Endothelial cell of umbilical vein (primary cell): ENCODE measurements around the gene DNAJC17. TPM values are rescaled to one million over a fixed set of nuclear protein-coding genes. Genes with fewer than 3 reads are reported as not detected.

ENCODE experiments used
- BruUV-seq: library from RNA; stranded (reverse); fragments of 400-500 nt; replicated peaks from 2 replicates; lab custom pipeline; 2021; lab: Mats Ljungman, UMichigan
- CTCF ChIA-PET: fragments of 300-600, 350-600 bp; sonication (Branson Sonifier 250); formaldehyde crosslinking; loops from one replicate; lab custom pipeline; 2021; ENCODE audit warnings: antibody characterized with exemption, inconsistent platforms; lab: Charles Lee
- POLR2A ChIA-PET: fragments of 300-600, 350-600 bp; sonication (Branson Sonifier 250); formaldehyde crosslinking; loops from one replicate; lab custom pipeline; 2021; ENCODE audit warnings: antibody characterized with exemption, inconsistent platforms; lab: Charles Lee
- DNase-seq: peaks from one replicate; pipeline ENCODE4 v3.0.0-alpha.2; 2011; ENCODE audit warnings: low read depth, low spot score
- FAIRE-seq: peaks from 2 replicates; lab custom pipeline; 2011; peaks lifted over from hg19 to GRCh38; lab: Jason Lieb, UNC
- H2AFZ ChIP-seq: 2 replicates; pipeline ENCODE4 v1.6.0; 2012; ENCODE audit warnings: low read depth, low read length, control low read depth, inconsistent platforms
- H3K27ac ChIP-seq: 2 replicates; pipeline ENCODE4 v1.5.1; 2011; ENCODE audit warnings: low read depth, mild to moderate bottlenecking, control low read depth, low read length, moderate library complexity; ENCODE audit not compliant: insufficient read depth
- H3K27me3 ChIP-seq, 2 experiments: 2 replicates each; pipeline versions ENCODE4 v1.6.0 to v1.6.1; 2011; ENCODE audit warnings: low read length in 2 of 2, mixed read lengths in 1 of 2; ENCODE audit not compliant: control insufficient read depth in 2 of 2, insufficient read depth in 2 of 2
- H3K36me3 ChIP-seq, 2 experiments: 2 replicates in 1 of 2; 3 replicates in 1 of 2; pipeline ENCODE4 v1.5.1; 2011; ENCODE audit warnings: low read length in 2 of 2, mild to moderate bottlenecking in 1 of 2, moderate library complexity in 1 of 2; ENCODE audit not compliant: control insufficient read depth in 2 of 2, insufficient read depth in 2 of 2; ENCODE audit errors: extremely low read depth in 1 of 2
- H3K4me1 ChIP-seq: 3 replicates; pipeline ENCODE4 v1.5.1; 2011; ENCODE audit warnings: mild to moderate bottlenecking, low read length; ENCODE audit not compliant: control insufficient read depth, insufficient read depth; ENCODE audit errors: extremely low read depth
- H3K4me2 ChIP-seq: 2 replicates; pipeline ENCODE4 v1.6.1; 2011; ENCODE audit warnings: low read length, control low read depth, mixed read lengths; ENCODE audit not compliant: insufficient read depth
- H3K4me3 ChIP-seq, 3 experiments: fragments of 200-600 bp in 1 of 3; sonication (generic), shearing (Covaris generic) in 1 of 3; replicated peaks in 1 of 3; 2 replicates each; pipeline ENCODE4 v1.5.1; 2011 to 2016; ENCODE audit warnings: control low read depth in 3 of 3, low read length in 3 of 3, mild to moderate bottlenecking in 2 of 3, inconsistent platforms in 1 of 3, low read depth in 1 of 3, moderate library complexity in 1 of 3; ENCODE audit not compliant: insufficient read depth in 1 of 3
- H3K79me2 ChIP-seq: 2 replicates; pipeline ENCODE4 v1.6.0; 2012; ENCODE audit warnings: low read length, inconsistent platforms; ENCODE audit not compliant: control insufficient read depth, insufficient read depth
- H3K9ac ChIP-seq: replicated peaks from 2 replicates; pipeline ENCODE3; 2011; ENCODE audit warnings: low read length, control low read depth; ENCODE audit not compliant: insufficient read depth; ENCODE audit errors: extremely low read depth
- H3K9me1 ChIP-seq: replicated peaks from 3 replicates; pipeline ENCODE4 v1.6.0; 2011; ENCODE audit warnings: mild to moderate bottlenecking, low read length; ENCODE audit not compliant: control insufficient read depth, insufficient read depth; ENCODE audit errors: extremely low read depth
- H3K9me3 ChIP-seq: replicated peaks from 2 replicates; pipeline ENCODE4 v1.5.1; 2012; ENCODE audit warnings: low read length, inconsistent platforms; ENCODE audit not compliant: control insufficient read depth, insufficient read depth
- H4K20me1 ChIP-seq: replicated peaks from 2 replicates; pipeline ENCODE3; 2011; ENCODE audit warnings: mild to moderate bottlenecking, low read length; ENCODE audit not compliant: control insufficient read depth, insufficient read depth; ENCODE audit errors: extremely low read depth
- CTCF ChIP-seq, 2 donors: IDR thresholded peaks; 1 replicate in 1 of 2; 2 replicates in 1 of 2; pipeline ENCODE4 v1.5.1; 2011; ENCODE audit warnings: low read length in 2 of 2, mild to moderate bottlenecking in 2 of 2, moderate library complexity in 2 of 2, control low read depth in 1 of 2, inconsistent platforms in 1 of 2, low read depth in 1 of 2; ENCODE audit not compliant: insufficient read depth in 1 of 2; ENCODE audit errors: extremely low read depth in 1 of 2
- EZH2 ChIP-seq: IDR thresholded peaks from 2 replicates; pipeline ENCODE4 v1.6.1; 2012; ENCODE audit warnings: borderline replicate concordance, low read depth, mild to moderate bottlenecking, moderate library complexity, low read length, inconsistent platforms; ENCODE audit not compliant: severe bottlenecking
- FOS ChIP-seq: IDR thresholded peaks from 2 replicates; pipeline ENCODE4 v1.6.1; 2011; ENCODE audit warnings: mild to moderate bottlenecking, low read length, moderate library complexity, borderline replicate concordance; ENCODE audit not compliant: insufficient read depth
- GATA2 ChIP-seq: IDR thresholded peaks from 2 replicates; pipeline ENCODE4 v1.7.0; 2011; ENCODE audit warnings: low read depth, mild to moderate bottlenecking, moderate library complexity, mixed read lengths, low read length; ENCODE audit not compliant: insufficient read length, insufficient read depth
- JUN ChIP-seq: IDR thresholded peaks from 2 replicates; pipeline ENCODE4 v1.6.1; 2011; ENCODE audit warnings: borderline replicate concordance, low read depth; ENCODE audit not compliant: insufficient read length, insufficient read depth
- MAX ChIP-seq: IDR thresholded peaks from 2 replicates; pipeline ENCODE4 v1.6.1; 2011; ENCODE audit not compliant: insufficient read depth, insufficient read length
- MYC ChIP-seq: IDR thresholded peaks from one replicate; pipeline ENCODE4 v1.6.1; 2011; ENCODE audit warnings: mild to moderate bottlenecking, low read depth, low read length
- POLR2A ChIP-seq: IDR thresholded peaks from 2 replicates; pipeline ENCODE4 v1.6.1; 2012; ENCODE audit warnings: low read depth, mild to moderate bottlenecking, control low read depth, low read length
- POLR2AphosphoS5 ChIP-seq: IDR thresholded peaks from 2 replicates; pipeline ENCODE4 v1.6.1; 2012; ENCODE audit warnings: low read depth, mild to moderate bottlenecking, control low read depth, low read length, moderate library complexity; ENCODE audit not compliant: insufficient read depth
- dilution Hi-C: fragments of 300-500 bp; cut with MboI; formaldehyde crosslinking; loops from one replicate; pipeline ENCODE4 v1.15.0; 2019; ENCODE audit warnings: low sequenced_read_pairs; ENCODE audit not compliant: extremely low pct_ligation_motif_present
- intact Hi-C: fragments of 100-400 bp; cut with micrococcal nuclease; formaldehyde crosslinking; loops from one replicate; pipeline ENCODE4 v1.10.0; 2022
- polyA plus RNA-seq, 4 experiments: library from polyadenylated mRNA; depleted of rRNA in 3 of 4; stranded (reverse) in 3 of 4; unstranded in 1 of 4; fragments of >200 nt; gene quantifications; 2 replicates each; pipeline versions ENCODE4 v1.2.1 to v1.2.3, GENCODE V29; 2011 to 2012; ENCODE audit warnings: missing spikeins in 1 of 4
- total RNA-seq: library from RNA; stranded (reverse); gene quantifications from 2 replicates; pipeline ENCODE4 v1.2.3, GENCODE V29; 2021

The DNAJC17 gene
- total and polyA plus RNA-seq, 2 donors (not counting 3 experiments of a cell fraction or from before 2014, with no cell fraction given) = 30.7 to 46.4 TPM

GRCh38 chr15:40829115-40829514, 21.8 kb upstream of the DNAJC17 start:
- BruUV-seq = no TSS peak
- H3K79me2 ChIP-seq = no peaks in the 10 kb centered on the region
- TF ChIP-seq GATA2 = no peak
- TF ChIP-seq JUN = no peak
- TF ChIP-seq MAX = no peak
- TF ChIP-seq MYC = no peak
- TF ChIP-seq FOS = no peak
- no peak for TF ChIP-seq POLR2AphosphoS5
- H3K36me3 ChIP-seq = no peaks in the 10 kb centered on the region
- peaks cover 7 to 14% of the 10 kb centered on the region in 2 experiments for H3K27me3 ChIP-seq
- ChIA-PET CTCF (interaction anchor here (0.8 to 2.2 kb wide), 4 partner anchors 10 to 34 kb away, joined by 3 to 11 read pairs (median 4); no protein-coding TSS in a partner anchor), POLR2A (no interaction called here)
- no peaks in the 10 kb centered on the region for H3K4me1 ChIP-seq
- no peak overlapping the region for H3K4me2 ChIP-seq
- no peak overlapping the region for H3K9ac ChIP-seq
- FAIRE-seq (no peak), DNase-seq (no peak)
- H3K4me3 ChIP-seq = no peak overlapping the region
- no peaks in the 10 kb centered on the region for H3K9me3 ChIP-seq
- dilution Hi-C loops (no loop called here), intact Hi-C loops (no loop called here)
- no peak overlapping the region for H2AFZ ChIP-seq
- H3K9me1 ChIP-seq = no peaks in the 10 kb centered on the region
- no peaks in the 10 kb centered on the region for H4K20me1 ChIP-seq
- H3K27ac ChIP-seq = no peak overlapping the region

- Histone ChIP-seq H3K9me1 (no peaks in the 10 kb centered on the region), H3K9me3 (no peaks in the 10 kb centered on the region), H3K79me2 (no peaks in the 10 kb centered on the region), H4K20me1 (no peaks in the 10 kb centered on the region), H3K4me3 (no peak within 1 kb of the TSS), H3K9ac (no peak within 1 kb of the TSS), H3K27ac (no peak within 1 kb of the TSS), H3K4me2 (no peak within 1 kb of the TSS), H2AFZ (no peak within 1 kb of the TSS), H3K27me3 (peaks cover 7 to 14% of the 10 kb centered on the region in 2 experiments), H3K36me3 (no peaks in the 10 kb centered on the region), H3K4me1 (no peaks in the 10 kb centered on the region)
- dilution Hi-C loops = no loop called here
- intact Hi-C loops = no loop called here
- ChIA-PET CTCF (interaction anchor here (0.8 to 2.2 kb wide), 7 partner anchors 11 to 64 kb away, joined by 3 to 11 read pairs (median 3); no protein-coding TSS in a partner anchor), POLR2A (no interaction called here)
- TF ChIP-seq POLR2A = no peak
- TF ChIP-seq FOS = no peak
- no peak for TF ChIP-seq GATA2
- no peak for TF ChIP-seq EZH2
- no peak for TF ChIP-seq POLR2AphosphoS5
- no peak for TF ChIP-seq MYC
- no peak for TF ChIP-seq CTCF (IDR thresholded peaks at IDR 0.05; ENCODE audit: extremely low read depth in 1 of 2, insufficient read depth in 1 of 2, low read depth in 1 of 2, low read length in 2 of 2)
- TF ChIP-seq MAX = no peak
- no peak for TF ChIP-seq JUN
- no peak for DNase-seq
- no TSS peak for BruUV-seq
- FAIRE-seq = no peak
Measured at GRCh38 chr15:40828447-40829036, 21.3 kb upstream of the DNAJC17 start, which contains the start of gene PPP1R14D. Gene PPP1R14D (minus strand): TSS chr15:40828708. CDS start chr15:40828641, 67 bp downstream.
